Kidney (tissue), 14 donors: Measurements from ENCODE around the gene KRTAP1-5. TPM values are rescaled to one million over a fixed set of nuclear protein-coding genes. Genes with fewer than 3 reads are reported as not detected.

ENCODE experiments used
- DNase-seq, 5 donors: peaks; one replicate each; pipeline ENCODE4 v3.0.0-alpha.2; 2013 to 2020
- FAIRE-seq: peaks from 2 replicates; lab custom pipeline; 2012; peaks lifted over from hg19 to GRCh38; lab: Jason Lieb, UNC
- H3K27ac ChIP-seq, 2 donors: one replicate each; pipeline ENCODE4 v1.7.0; 2013; ENCODE audit warnings: low read depth in 2 of 2, low read length in 2 of 2, inconsistent platforms in 1 of 2
- H3K27me3 ChIP-seq: one replicate; pipeline ENCODE4 v1.7.1; 2013; ENCODE audit warnings: low read length, inconsistent platforms; ENCODE audit not compliant: control insufficient read depth, insufficient read depth
- H3K36me3 ChIP-seq, 3 donors: one replicate each; pipeline versions ENCODE4 v1.7.0 to v1.7.1; 2013; ENCODE audit warnings: low read length in 3 of 3, control low read depth in 1 of 3, inconsistent platforms in 1 of 3; ENCODE audit not compliant: insufficient read depth in 3 of 3, control insufficient read depth in 2 of 3
- H3K4me1 ChIP-seq, 3 donors: one replicate each; pipeline versions ENCODE4 v1.7.0 to v1.7.1; 2013; ENCODE audit warnings: low read length in 3 of 3, inconsistent platforms in 1 of 3, low read depth in 1 of 3; ENCODE audit not compliant: control insufficient read depth in 2 of 3, insufficient read depth in 2 of 3
- H3K4me3 ChIP-seq, 3 donors: one replicate each; pipeline versions ENCODE4 v1.7.0 to v1.8.1; 2013; ENCODE audit warnings: low read length in 3 of 3, control low read depth in 1 of 3, inconsistent platforms in 1 of 3
- H3K9ac ChIP-seq, 3 donors: one replicate each; pipeline versions ENCODE4 v1.7.0 to v1.7.1; 2013; ENCODE audit warnings: low read length in 3 of 3, control low read depth in 1 of 3, inconsistent platforms in 1 of 3
- H3K9me3 ChIP-seq, 3 donors: one replicate each; pipeline versions ENCODE4 v1.7.0 to v1.7.1; 2013; ENCODE audit warnings: low read length in 3 of 3, control low read depth in 1 of 3, inconsistent platforms in 1 of 3; ENCODE audit not compliant: control insufficient read depth in 2 of 3, insufficient read depth in 1 of 3
- intact Hi-C: fragments of 100-400 bp; cut with DNase I; formaldehyde crosslinking; loops from one replicate; pipeline ENCODE4 v1.11.1; 2022
- polyA plus RNA-seq: library from polyadenylated mRNA; stranded (reverse); fragments of 350-450 nt; fragmentation: Illumina TruSeq; extraction: RNeasy Lipid Tissue Mini Kit (QIAGEN cat#74804); gene quantifications from one replicate; pipeline ENCODE4 v1.2.3, GENCODE V29; 2014; ENCODE audit warnings: low read depth, low replicate concordance; ENCODE audit not compliant: insufficient read depth
- total RNA-seq: library from RNA; stranded (reverse); fragmentation: NEBNext Ultra II Directional; extraction: Animal tissue kit (Norgen Biotek cat#: 25700); gene quantifications from one replicate; pipeline ENCODE4 v1.2.1, GENCODE V29; 2021
- TF ChIP-seq, protein P1 (sequence below): IDR thresholded peaks from 3 replicates; pipeline ENCODE4 v1.5.1; 2012; ENCODE audit warnings: mild to moderate bottlenecking, moderate library complexity, borderline replicate concordance; ENCODE audit not compliant: insufficient read depth; ENCODE audit errors: extremely low read depth
- donor health status: control.
- donor health status: control.
- donor health status: control.
- donor health status: control.
- donor health status: control.
- donor health status: DM: yes; HTN: yes; CAD: no.
- donor health status: Normal renal cell carcinoma (clear cell type).

KRTAP1-5 gene
- total and polyA plus RNA-seq, 2 donors from 2014 or later: not detected

DNA sequence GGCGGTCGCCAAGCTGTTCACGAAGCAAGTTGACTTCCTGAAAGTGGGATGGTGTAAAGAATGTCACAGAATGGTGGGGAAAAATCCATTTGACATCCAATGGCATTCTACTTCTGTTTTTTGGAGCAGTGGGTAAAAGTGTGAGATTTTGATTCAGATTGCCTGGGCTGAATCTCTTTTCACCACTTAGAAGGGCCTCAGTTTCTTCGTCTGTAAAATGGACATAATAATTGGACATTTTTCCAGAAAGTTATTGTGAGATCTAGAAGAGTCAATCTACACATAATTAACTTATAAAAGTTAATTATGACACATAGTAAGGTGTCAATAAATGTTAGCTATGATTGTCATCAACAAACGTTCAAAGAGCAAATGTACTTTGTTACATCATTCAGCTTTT lies 45.9 kb downstream of the KRTAP1-5 start:
- Histone ChIP-seq H3K9me3 (no peaks in the 10 kb centered on the region), H3K4me1 (no peaks in the 10 kb centered on the region), H3K27ac (no peak overlapping the region), H3K27me3 (no peaks in the 10 kb centered on the region), H3K4me3 (no peak overlapping the region), H3K9ac (no peak overlapping the region), H3K36me3 (no peaks in the 10 kb centered on the region)
- no peak for FAIRE-seq
- intact Hi-C loops: no loop called here
- TF ChIP-seq, protein P1, sequence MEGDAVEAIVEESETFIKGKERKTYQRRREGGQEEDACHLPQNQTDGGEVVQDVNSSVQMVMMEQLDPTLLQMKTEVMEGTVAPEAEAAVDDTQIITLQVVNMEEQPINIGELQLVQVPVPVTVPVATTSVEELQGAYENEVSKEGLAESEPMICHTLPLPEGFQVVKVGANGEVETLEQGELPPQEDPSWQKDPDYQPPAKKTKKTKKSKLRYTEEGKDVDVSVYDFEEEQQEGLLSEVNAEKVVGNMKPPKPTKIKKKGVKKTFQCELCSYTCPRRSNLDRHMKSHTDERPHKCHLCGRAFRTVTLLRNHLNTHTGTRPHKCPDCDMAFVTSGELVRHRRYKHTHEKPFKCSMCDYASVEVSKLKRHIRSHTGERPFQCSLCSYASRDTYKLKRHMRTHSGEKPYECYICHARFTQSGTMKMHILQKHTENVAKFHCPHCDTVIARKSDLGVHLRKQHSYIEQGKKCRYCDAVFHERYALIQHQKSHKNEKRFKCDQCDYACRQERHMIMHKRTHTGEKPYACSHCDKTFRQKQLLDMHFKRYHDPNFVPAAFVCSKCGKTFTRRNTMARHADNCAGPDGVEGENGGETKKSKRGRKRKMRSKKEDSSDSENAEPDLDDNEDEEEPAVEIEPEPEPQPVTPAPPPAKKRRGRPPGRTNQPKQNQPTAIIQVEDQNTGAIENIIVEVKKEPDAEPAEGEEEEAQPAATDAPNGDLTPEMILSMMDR: no peak
- DNase-seq: no peak

DNA sequence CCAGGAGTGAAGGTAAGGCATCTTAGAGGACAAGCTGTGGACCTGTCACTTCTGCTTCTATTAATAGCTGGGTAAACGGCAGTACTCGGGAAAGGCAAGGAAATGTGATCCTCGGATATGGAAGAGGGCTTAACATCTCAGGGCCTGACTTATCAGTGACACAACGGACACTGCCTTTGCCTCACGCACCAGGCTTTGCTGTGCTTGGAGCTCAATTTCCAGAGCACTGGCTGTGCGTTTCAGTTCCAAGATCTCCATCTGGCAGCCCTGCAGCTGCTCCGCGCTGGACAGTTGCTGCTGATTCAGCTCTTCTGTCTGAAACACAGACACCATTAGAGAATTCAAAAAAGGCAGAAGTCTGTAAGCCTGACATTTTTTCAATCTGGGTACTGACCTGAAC lies 46.4 kb downstream of the KRTAP1-5 start:
- TF ChIP-seq, protein P1: no peak
- H3K4me3 ChIP-seq: no peak overlapping the region
- no peaks in the 10 kb centered on the region for H3K36me3 ChIP-seq
- intact Hi-C loops: no loop called here
- H3K27me3 ChIP-seq: no peaks in the 10 kb centered on the region
- no peaks in the 10 kb centered on the region for H3K9me3 ChIP-seq
- H3K4me1 ChIP-seq: no peaks in the 10 kb centered on the region
- peak in 3 of 5 donors; percentile 21 to 69 (median 50) for DNase-seq
- H3K27ac ChIP-seq: no peak overlapping the region
- H3K9ac ChIP-seq: no peak overlapping the region
- FAIRE-seq: no peak

DNA sequence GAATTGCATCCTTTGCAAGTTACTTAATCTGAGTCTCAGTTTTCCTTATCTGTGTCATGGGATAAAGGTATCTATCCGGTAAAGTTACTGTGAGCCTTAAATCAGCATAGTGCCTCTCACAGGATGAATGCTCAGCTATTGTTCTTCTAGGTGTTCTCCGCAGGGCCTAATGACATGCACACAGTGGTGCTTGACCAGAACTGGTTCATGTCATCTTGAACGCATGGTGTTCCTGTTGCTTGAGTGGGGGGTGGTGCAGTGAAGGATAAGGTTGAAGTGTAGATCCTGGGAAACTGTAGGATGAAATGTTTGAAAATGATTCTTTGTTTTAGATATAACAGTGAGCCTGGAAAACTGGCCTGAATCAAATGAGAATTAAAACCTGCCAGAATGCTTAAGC lies 46.9 kb downstream of the KRTAP1-5 start:
- Histone ChIP-seq H3K4me1 (no peaks in the 10 kb centered on the region), H3K9ac (no peak overlapping the region), H3K36me3 (no peaks in the 10 kb centered on the region), H3K27ac (no peak overlapping the region), H3K27me3 (no peaks in the 10 kb centered on the region), H3K4me3 (no peak overlapping the region), H3K9me3 (no peaks in the 10 kb centered on the region)
- FAIRE-seq (no peak), DNase-seq (no peak)
- intact Hi-C loops: no loop called here
- TF ChIP-seq, protein P1: no peak

DNA sequence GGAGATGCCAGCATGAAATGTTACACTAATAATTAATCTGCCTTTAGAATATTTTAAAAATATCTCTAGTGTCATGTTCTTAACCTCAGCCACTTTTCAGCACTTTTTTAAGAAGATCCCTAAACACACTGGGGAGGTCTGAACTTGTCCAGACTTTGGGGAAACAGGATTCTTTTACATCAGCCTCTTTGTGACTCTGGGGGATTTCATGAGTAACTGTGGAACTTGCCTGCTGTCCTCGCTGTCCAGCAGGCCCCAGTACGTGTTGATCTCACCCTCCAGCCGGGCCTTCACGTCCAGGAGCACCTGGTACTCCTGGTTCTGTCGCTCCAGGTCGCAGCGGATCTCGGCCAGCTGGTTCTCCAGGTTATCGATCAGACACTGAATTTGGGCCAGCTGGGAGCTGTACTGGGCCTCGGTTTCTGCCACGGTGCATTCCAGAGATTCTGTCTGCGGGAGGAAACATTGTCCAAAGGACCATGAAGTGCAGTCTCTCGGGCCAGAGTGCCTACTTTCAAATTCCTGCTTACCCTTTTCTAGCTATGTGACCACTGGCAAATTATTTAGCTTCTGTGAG lies 48.3 kb downstream of the KRTAP1-5 start:
- Histone ChIP-seq H3K27me3 (no peaks in the 10 kb centered on the region), H3K27ac (no peak overlapping the region), H3K4me1 (no peaks in the 10 kb centered on the region), H3K4me3 (no peak overlapping the region), H3K36me3 (no peaks in the 10 kb centered on the region), H3K9ac (no peak overlapping the region), H3K9me3 (no peaks in the 10 kb centered on the region)
- DNase-seq (no peak), FAIRE-seq (no peak)
- intact Hi-C loops: no loop called here
- TF ChIP-seq, protein P1: no peak
